Right forelimb (tissue), 1 donor: ENCODE results near the gene PCDHGB2.
"Not testable (repeated sequence)": the region's sequence is repeated elsewhere in the genome, so short reads cannot be mapped to it uniquely, and the experiment has no call there.

Experiments
- DNase-seq: peaks from one replicate; pipeline ENCODE4 v3.0.0-alpha.2; 2018

The PCDHGB2 gene

GRCh38 chr5:141359790-141360426 is at the start of gene PCDHGB2:
TSS of gene PCDHGB2 (plus strand) at chr5:141359994. CDS start at chr5:141360136, 142 bp downstream.
- no peak for DNase-seq

DNA sequence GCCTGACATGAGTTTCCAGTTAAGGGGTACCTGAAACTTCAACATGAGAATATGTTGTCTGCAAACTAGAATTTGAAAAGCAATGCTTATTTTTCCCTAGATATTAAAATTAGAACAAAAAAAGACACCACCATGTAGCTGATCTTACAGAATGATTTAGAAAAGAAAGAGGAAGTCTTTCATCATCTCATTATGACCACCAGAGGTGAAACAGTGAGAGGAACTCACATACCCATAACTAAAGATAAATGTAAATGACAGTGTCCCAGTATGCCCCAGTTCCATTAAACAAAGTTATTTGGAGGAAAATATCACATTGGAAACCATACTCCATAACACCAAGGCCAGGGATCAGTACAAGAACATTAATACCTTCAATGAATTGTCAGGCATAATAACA is 46.1 kb upstream of the PCDHGB2 start:
- DNase-seq = no peak

- DNase-seq = not testable (repeated sequence)
These were observed 42.8 kb upstream of the PCDHGB2 start for GRCh38 chr5:141316963-141317362.

DNA sequence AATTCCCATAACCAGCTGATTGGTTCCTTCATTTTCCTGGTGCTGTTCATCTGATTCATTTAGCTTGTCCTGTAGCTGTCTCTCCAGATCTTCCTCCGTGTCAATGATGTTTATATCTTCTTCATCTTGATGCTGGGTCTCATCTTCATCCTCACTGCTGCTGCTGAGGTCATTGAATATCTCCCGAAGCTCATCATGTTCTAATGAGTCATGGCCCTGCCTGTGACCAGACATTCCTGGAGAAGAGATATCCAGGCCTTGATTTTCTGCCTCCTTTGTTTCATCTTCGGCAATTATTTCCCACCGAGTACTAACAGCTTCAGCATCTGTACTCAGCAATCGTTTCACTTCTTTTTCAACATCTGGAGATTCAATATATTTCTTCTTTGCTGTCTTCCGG is 40.6 kb upstream of the PCDHGB2 start:
- no peak for DNase-seq

- DNase-seq = no peak
These were observed 40.1 kb upstream of the PCDHGB2 start for GRCh38 chr5:141319699-141320098.

- DNase-seq = peak; percentile 95
These were observed 39.3 kb upstream of the PCDHGB2 start, which contains the start of gene TAF7 for GRCh38 chr5:141320225-141321169. TSS of gene TAF7 (minus strand) at chr5:141320784. CDS start at chr5:141320044, 740 bp downstream.

- DNase-seq = no peak
These were observed 37.5 kb upstream of the PCDHGB2 start for GRCh38 chr5:141322261-141322660.

GRCh38 chr5:141326088-141326854 is 33.5 kb upstream of the PCDHGB2 start:
- no peak for DNase-seq

- DNase-seq = no peak
These were observed 31.6 kb upstream of the PCDHGB2 start for GRCh38 chr5:141328231-141328630.

DNA sequence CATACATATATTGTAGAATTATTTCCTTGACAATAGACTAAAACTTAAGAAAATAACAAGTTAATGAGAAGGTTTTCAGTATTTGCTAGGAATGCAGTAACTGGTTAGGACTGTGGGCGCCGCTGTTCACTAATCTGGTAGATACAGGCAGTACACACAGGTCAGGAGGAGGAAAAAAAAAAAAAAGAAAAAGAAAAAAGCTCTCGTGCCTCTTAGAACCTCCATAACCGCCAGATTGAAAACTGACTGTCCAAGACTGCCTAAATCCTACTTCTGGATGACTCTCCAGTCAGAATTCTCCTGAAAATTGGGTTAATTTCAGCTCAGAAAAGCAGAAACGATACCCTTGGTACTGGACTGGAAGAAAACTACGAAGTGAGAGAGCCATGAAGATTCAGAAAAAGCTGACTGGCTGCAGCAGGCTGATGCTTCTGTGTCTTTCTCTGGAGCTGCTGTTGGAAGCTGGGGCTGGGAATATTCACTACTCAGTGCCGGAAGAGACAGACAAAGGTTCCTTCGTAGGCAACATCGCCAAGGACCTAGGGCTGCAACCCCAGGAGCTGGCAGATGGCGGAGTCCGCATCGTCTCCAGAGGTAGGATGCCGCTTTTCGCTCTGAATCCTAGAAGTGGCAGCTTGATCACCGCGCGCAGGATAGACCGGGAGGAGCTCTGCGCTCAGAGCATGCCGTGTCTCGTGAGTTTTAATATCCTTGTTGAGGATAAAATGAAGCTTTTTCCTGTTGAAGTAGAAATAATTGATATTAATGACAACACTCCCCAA is 29.3 kb upstream of the PCDHGB2 start, which contains the start of gene PCDHGA1:
Gene PCDHGA1 (plus strand): TSS at position 216 of the 782 bp plus-strand sequence.
- DNase-seq = no peak

DNA sequence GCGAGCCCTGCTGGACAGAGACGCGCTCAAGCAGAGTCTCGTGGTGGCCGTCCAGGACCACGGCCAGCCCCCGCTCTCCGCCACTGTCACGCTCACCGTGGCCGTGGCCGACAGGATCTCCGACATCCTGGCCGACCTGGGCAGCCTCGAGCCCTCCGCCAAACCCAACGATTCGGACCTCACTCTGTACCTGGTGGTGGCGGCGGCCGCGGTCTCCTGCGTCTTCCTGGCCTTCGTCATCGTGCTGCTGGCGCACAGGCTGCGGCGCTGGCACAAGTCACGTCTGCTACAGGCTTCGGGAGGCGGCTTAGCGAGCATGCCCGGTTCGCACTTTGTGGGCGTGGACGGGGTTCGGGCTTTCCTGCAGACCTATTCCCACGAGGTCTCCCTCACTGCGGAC is 27.2 kb upstream of the PCDHGB2 start:
- DNase-seq = not testable (repeated sequence)

DNA sequence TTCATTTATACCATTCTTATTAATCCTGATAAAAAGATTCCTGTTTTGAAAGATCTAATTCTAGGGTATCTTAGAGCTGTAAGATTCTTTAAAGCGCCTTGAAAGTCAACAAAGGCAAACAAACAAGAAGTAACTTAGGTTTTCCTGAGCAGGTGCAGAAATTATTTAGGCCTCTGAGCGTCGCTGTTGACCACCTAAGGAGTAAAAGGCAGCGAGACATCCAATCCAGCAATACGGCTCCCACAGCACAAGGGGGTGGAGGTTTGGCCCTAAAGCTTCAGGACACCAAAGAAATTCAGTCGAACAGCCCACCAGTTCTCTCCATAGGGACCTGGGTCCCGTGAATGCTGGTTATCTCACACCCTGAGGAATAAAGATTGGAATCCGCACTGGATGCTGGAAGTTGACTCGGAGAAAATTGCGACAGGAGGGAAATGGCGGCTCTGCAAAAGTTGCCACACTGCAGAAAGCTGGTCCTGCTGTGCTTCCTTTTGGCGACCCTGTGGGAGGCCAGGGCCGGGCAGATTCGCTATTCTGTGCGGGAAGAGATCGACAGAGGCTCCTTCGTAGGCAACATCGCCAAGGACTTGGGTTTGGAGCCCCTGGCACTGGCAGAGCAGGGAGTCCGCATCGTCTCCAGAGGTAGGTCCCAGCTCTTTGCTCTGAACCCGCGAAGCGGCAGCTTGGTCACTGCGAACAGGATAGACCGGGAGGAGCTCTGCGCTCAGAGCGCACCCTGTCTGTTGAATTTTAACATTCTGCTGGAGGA is 21.1 kb upstream of the PCDHGB2 start, which contains the start of gene PCDHGA2:
Gene PCDHGA2 (plus strand): TSS at position 223 of the 769 bp plus-strand sequence.
- DNase-seq = no peak

GRCh38 chr5:141340781-141341354 is 18.9 kb upstream of the PCDHGB2 start:
- not testable (repeated sequence) for DNase-seq

DNA sequence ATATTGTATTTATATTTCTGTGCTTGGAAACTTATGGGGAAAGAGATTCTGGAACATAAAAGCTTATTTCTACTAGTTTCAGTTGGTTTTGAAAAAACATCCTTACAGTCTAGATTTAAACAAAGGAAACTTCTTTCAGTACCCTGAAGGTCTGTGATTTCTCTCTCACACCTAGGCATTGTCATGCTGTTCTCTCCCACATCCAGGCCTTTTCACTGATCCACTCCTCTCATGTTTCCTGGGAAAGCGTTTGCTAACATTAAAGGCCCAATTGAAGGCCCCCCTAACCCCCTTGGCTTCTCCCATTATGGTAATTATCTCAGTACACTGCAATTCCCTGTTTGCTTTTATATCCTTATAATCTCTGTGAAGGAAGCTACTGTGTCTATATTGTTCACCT is 17.0 kb upstream of the PCDHGB2 start:
- DNase-seq = no peak

- DNase-seq = no peak
These were observed 16.4 kb upstream of the PCDHGB2 start, which contains the start of gene PCDHGA3 for GRCh38 chr5:141343242-141343952. TSS of gene PCDHGA3 (plus strand) at chr5:141343829. CDS start at chr5:141344034, 205 bp downstream.

- no peak for DNase-seq
These were observed 15.8 kb upstream of the PCDHGB2 start for GRCh38 chr5:141343953-141344463.

DNA sequence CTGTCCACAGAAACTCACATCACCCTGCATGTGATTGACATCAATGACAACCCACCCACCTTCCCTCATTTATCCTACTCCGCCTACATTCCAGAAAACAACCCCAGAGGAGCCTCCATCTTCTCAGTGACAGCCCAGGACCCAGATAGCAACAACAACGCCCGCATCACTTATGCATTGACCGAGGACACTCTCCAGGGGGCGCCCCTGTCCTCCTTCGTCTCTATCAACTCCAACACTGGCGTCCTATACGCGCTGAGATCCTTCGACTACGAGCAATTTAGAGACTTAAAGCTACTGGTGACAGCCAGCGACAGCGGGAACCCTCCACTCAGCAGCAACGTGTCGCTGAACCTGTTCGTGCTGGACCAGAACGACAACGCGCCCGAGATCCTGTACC is 14.5 kb upstream of the PCDHGB2 start:
- DNase-seq = no peak

DNA sequence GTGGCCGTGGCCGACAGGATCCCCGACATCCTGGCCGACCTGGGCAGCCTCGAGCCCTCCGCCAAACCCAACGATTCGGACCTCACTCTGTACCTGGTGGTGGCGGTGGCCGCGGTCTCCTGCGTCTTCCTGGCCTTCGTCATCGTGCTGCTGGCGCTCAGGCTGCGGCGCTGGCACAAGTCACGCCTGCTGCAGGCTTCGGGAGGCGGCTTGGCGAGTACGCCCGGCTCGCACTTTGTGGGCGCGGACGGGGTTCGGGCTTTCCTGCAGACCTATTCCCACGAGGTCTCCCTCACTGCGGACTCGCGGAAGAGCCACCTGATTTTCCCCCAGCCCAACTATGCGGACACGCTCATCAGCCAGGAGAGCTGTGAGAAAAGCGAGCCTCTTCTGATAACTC is 13.8 kb upstream of the PCDHGB2 start:
- DNase-seq = not testable (repeated sequence)

DNA sequence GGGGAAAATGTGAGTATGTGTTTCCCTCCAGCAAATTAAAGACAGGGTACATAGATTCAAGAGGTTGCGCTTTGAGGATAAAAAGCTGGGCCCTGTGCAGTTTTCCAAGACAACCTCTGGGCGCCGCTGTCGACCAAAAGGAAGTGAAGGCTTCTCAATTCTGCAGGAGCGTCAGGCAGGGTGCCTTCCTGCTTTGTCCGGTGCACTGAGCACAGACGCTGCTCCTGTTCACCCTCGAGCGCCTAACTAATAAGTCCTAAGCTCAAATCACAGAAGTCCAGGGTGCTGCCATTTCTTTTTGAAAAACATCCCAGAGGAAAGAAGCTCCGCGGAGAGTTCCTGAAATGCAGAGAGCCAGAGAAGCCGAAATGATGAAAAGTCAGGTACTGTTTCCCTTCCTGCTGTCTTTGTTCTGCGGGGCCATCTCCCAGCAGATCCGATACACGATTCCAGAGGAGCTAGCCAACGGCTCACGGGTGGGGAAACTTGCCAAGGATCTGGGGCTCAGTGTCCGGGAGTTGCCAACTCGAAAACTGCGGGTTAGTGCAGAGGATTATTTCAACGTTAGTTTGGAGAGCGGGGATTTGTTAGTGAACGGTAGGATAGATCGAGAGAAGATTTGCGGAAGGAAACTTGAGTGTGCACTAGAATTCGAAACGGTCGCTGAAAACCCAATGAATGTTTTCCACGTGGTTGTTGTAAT is 9.7 kb upstream of the PCDHGB2 start, which contains the start of gene PCDHGB1:
Gene PCDHGB1 (plus strand): TSS at position 183 of the 703 bp plus-strand sequence. CDS start 162 bp downstream, at position 345.
- no peak for DNase-seq
